Measurements from ENCODE around the gene TNFRSF18. TPM values are rescaled to one million over a fixed set of nuclear protein-coding genes. Genes with fewer than 3 reads are reported as not detected.

TNFRSF18 gene
- total and polyA plus RNA-seq, 4 donors = 0.17 to 0.24 (median 0.19) TPM; not detected in 1

GRCh38 chr1:1166642-1167397 is 39.6 kb downstream of the TNFRSF18 start:
- DNase-seq (ENCODE audit: low spot score) = no peak
- TF ChIP-seq HNF4G (IDR thresholded peaks at IDR 0.05) (no peak), SP1 (IDR thresholded peaks at IDR 0.05) (no peak), GABPA (IDR thresholded peaks at IDR 0.05 in 1 of 2, conservative IDR thresholded peaks at IDR 0.05 in 1 of 2) (no peak), ZBTB33 (IDR thresholded peaks at IDR 0.05) (no peak), NR2F2 (IDR thresholded peaks at IDR 0.05) (no peak)
- Histone ChIP-seq H3K36me3 (ENCODE audit: control insufficient read depth in 4 of 4, insufficient read depth in 3 of 4, low read depth in 1 of 4, low read length in 3 of 4) (no peaks in the 10 kb centered on the region), H3K27ac (ENCODE audit: low read depth in 1 of 2, low read length in 2 of 2) (no peak overlapping the region), H3K4me1 (ENCODE audit: control insufficient read depth in 4 of 4, insufficient read depth in 4 of 4, low read length in 3 of 4) (peaks cover 0 to 4% (median 0%) of the 10 kb centered on the region in 4 donors), H3K27me3 (ENCODE audit: control insufficient read depth in 4 of 4, insufficient read depth in 4 of 4, low read length in 3 of 4) (peaks cover 0 to 15% (median 2%) of the 10 kb centered on the region in 4 donors), H3K9me3 (ENCODE audit: control insufficient read depth in 4 of 4, low read length in 3 of 4) (no peaks in the 10 kb centered on the region), H3K4me3 (ENCODE audit: low read depth in 1 of 3, low read length in 3 of 3) (no peak overlapping the region), H3K9ac (ENCODE audit: low read depth in 1 of 2, low read length in 2 of 2) (no peak overlapping the region)
- 79% methylated on average over 44 of the region's 44 CpGs for WGBS

GRCh38 chr1:1165900-1166421 is 40.4 kb downstream of the TNFRSF18 start:
- DNase-seq (ENCODE audit: low spot score) = no peak
- WGBS = 66% methylated on average over 23 of the region's 23 CpGs
- TF ChIP-seq REST (IDR thresholded peaks at IDR 0.05) (no peak), ZBTB33 (IDR thresholded peaks at IDR 0.05) (no peak), YY1 (IDR thresholded peaks at IDR 0.05) (no peak), TAF1 (conservative IDR thresholded peaks at IDR 0.05) (no peak), FOXA1 (IDR thresholded peaks at IDR 0.05) (no peak)
- no peak overlapping the region for H3K9ac ChIP-seq (ENCODE audit: low read depth in 1 of 2, low read length in 2 of 2)
- peaks cover 0 to 12% (median 2%) of the 10 kb centered on the region in 4 donors for H3K27me3 ChIP-seq (ENCODE audit: control insufficient read depth in 4 of 4, insufficient read depth in 4 of 4, low read length in 3 of 4)
- H3K27ac ChIP-seq (ENCODE audit: low read depth in 1 of 2, low read length in 2 of 2) = no peak overlapping the region
- peaks cover 0 to 4% (median 0%) of the 10 kb centered on the region in 4 donors for H3K4me1 ChIP-seq (ENCODE audit: control insufficient read depth in 4 of 4, insufficient read depth in 4 of 4, low read length in 3 of 4)
- H3K36me3 ChIP-seq (ENCODE audit: control insufficient read depth in 4 of 4, insufficient read depth in 3 of 4, low read depth in 1 of 4, low read length in 3 of 4) = no peaks in the 10 kb centered on the region
- no peak overlapping the region for H3K4me3 ChIP-seq (ENCODE audit: low read depth in 1 of 3, low read length in 3 of 3)
- H3K9me3 ChIP-seq (ENCODE audit: control insufficient read depth in 4 of 4, low read length in 3 of 4) = no peaks in the 10 kb centered on the region
